Right lung (tissue), 10 donors: ENCODE measurements around the gene USP16. TPM values are rescaled to one million over a fixed set of nuclear protein-coding genes. Genes with fewer than 3 reads are reported as not detected.
"Not testable (repeated sequence)": the region's sequence is repeated elsewhere in the genome, so short reads cannot be mapped to it uniquely, and the experiment has no call there.

Experiments used
- DNase-seq, 2 donors: peaks; one replicate each; pipeline ENCODE4 v3.0.0-alpha.2; 2013
- long read RNA-seq, 8 donors: transcript quantifications; one replicate each; lab custom pipeline, GENCODE V29; 2026
- polyA plus RNA-seq, 5 donors: library from polyadenylated mRNA; unstranded; fragments of 120-200 nt; gene quantifications; one replicate each; pipeline versions ENCODE4 v1.2.1 to v1.2.3, GENCODE V29; 2013; ENCODE audit warnings: inconsistent platforms in 1 of 5, low replicate concordance in 1 of 5; ENCODE audit not compliant: insufficient read length in 5 of 5, insufficient read depth in 1 of 5

USP16 gene
- polyA plus RNA-seq, result 10 to 100 TPM; 44.9 to 70.5 (median 59.3) TPM
- long read RNA-seq, donor 1, partial matches to known transcripts, result 5 of 7 reads
- long read RNA-seq, donor 1, other reads (novel, unspliced or antisense), result 0 of 7 reads
- long read RNA-seq, donor 2, partial matches to known transcripts, result 0 of 2 reads
- long read RNA-seq, donor 2, other reads (novel, unspliced or antisense), result 0 of 2 reads
- long read RNA-seq, donor 3, partial matches to known transcripts, result 351 of 355 reads
- long read RNA-seq, donor 3, other reads (novel, unspliced or antisense), result 0 of 355 reads
- long read RNA-seq, donor 4, partial matches to known transcripts, result 7 of 10 reads
- long read RNA-seq, donor 4, other reads (novel, unspliced or antisense), result 0 of 10 reads
- long read RNA-seq, donor 5, partial matches to known transcripts, result 0 of 4 reads
- long read RNA-seq, donor 5, other reads (novel, unspliced or antisense), result 0 of 4 reads
- long read RNA-seq, donor 6, partial matches to known transcripts, result 406 of 499 reads
- long read RNA-seq, donor 6, other reads (novel, unspliced or antisense), result 85 of 499 reads
- long read RNA-seq, donor 7, partial matches to known transcripts, result 0 of 5 reads
- long read RNA-seq, donor 7, other reads (novel, unspliced or antisense), result 0 of 5 reads
- long read RNA-seq, donor 8, partial matches to known transcripts, result 0 of 3 reads
- long read RNA-seq, donor 8, other reads (novel, unspliced or antisense), result 0 of 3 reads

GRCh38 chr21:29024474-29025327 is at the start of gene USP16:
USP16 (plus strand) TSS chr21:29024668; CDS start chr21:29027914, 3,246 bp downstream.
- peak; percentile 100 for DNase-seq

- DNase-seq, result no peak
Measured at GRCh38 chr21:28975397-28975796, 49.1 kb upstream of the USP16 start.

GRCh38 chr21:28979092-28979491 is 45.4 kb upstream of the USP16 start:
- DNase-seq, result no peak

- no peak for DNase-seq
Measured at GRCh38 chr21:28982637-28983036, 41.8 kb upstream of the USP16 start.

- DNase-seq, result no peak
Measured at GRCh38 chr21:28986677-28987076, 37.8 kb upstream of the USP16 start.

- not testable (repeated sequence) for DNase-seq
Measured at GRCh38 chr21:28988146-28988545, 36.3 kb upstream of the USP16 start.

GRCh38 chr21:28991861-28992525 is 32.5 kb upstream of the USP16 start:
- DNase-seq, result no peak

GRCh38 chr21:28992526-28993292 is 31.8 kb upstream of the USP16 start, which contains the start of gene LTN1:
LTN1 (minus strand) TSS chr21:28992877; CDS start chr21:28992805, 72 bp downstream.
- DNase-seq, result peak; percentile 98 to 99

GRCh38 chr21:28993293-28993629 is 31.2 kb upstream of the USP16 start:
- DNase-seq, result no peak

- DNase-seq, result peak; percentile 95
Measured at GRCh38 chr21:29002442-29003144, 21.9 kb upstream of the USP16 start.

GRCh38 chr21:29005696-29006095 is 18.8 kb upstream of the USP16 start:
- DNase-seq, result no peak

GRCh38 chr21:29007135-29007534 is 17.3 kb upstream of the USP16 start:
- no peak for DNase-seq

- no peak for DNase-seq
Measured at GRCh38 chr21:29007810-29008209, 16.7 kb upstream of the USP16 start.

GRCh38 chr21:29008367-29008766 is 16.1 kb upstream of the USP16 start:
- DNase-seq, result no peak

- not testable (repeated sequence) for DNase-seq
Measured at GRCh38 chr21:29011236-29011635, 13.2 kb upstream of the USP16 start.

GRCh38 chr21:29017639-29018237 is 6.7 kb upstream of the USP16 start:
- no peak for DNase-seq

- DNase-seq, result no peak
Measured at GRCh38 chr21:29018540-29018939, 5.9 kb upstream of the USP16 start.

GRCh38 chr21:29022166-29022565 is 2.3 kb upstream of the USP16 start:
- no peak for DNase-seq

- no peak for DNase-seq
Measured at GRCh38 chr21:29025328-29025713, 853 bp downstream of the USP16 start.

GRCh38 chr21:29029524-29029923 is 5.1 kb downstream of the USP16 start:
- no peak for DNase-seq
